ENCODE results near the gene ST7. TPM values are rescaled to one million over a fixed set of nuclear protein-coding genes. Genes with fewer than 3 reads are reported as not detected.

ST7 gene
- total and polyA plus RNA-seq, 2 experiments from 2014 or later = 9.9 to 18.3 TPM

- ATAC-seq = no peak
- H3K4me3 Mint-ChIP-seq = no peak overlapping the region
- TF ChIP-seq, protein P1, sequence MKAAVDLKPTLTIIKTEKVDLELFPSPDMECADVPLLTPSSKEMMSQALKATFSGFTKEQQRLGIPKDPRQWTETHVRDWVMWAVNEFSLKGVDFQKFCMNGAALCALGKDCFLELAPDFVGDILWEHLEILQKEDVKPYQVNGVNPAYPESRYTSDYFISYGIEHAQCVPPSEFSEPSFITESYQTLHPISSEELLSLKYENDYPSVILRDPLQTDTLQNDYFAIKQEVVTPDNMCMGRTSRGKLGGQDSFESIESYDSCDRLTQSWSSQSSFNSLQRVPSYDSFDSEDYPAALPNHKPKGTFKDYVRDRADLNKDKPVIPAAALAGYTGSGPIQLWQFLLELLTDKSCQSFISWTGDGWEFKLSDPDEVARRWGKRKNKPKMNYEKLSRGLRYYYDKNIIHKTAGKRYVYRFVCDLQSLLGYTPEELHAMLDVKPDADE (IDR thresholded peaks at IDR 0.05) = no peak
- H3K9me3 Mint-ChIP-seq = no peaks in the 10 kb centered on the region
- DNase-seq (ENCODE audit: low spot score) = no peak
- Histone ChIP-seq H3K79me2 (replicated peaks; ENCODE audit: insufficient read depth) (no peaks in the 10 kb centered on the region), H2AFZ (no peak overlapping the region), H3K27ac (ENCODE audit: low read depth) (no peak overlapping the region), H3K36me3 (ENCODE audit: insufficient read depth) (no peaks in the 10 kb centered on the region), H3K4me3 (no peak overlapping the region), H3K4me1 (ENCODE audit: insufficient read depth) (no peaks in the 10 kb centered on the region), H3K4me2 (no peak overlapping the region), H4K20me1 (replicated peaks; ENCODE audit: insufficient read depth) (no peaks in the 10 kb centered on the region), H3K9me2 (ENCODE audit: insufficient read depth) (no peaks in the 10 kb centered on the region), H3F3A (replicated peaks; ENCODE audit: low read depth) (no peaks in the 10 kb centered on the region), H3K27me3 (ENCODE audit: insufficient read depth) (no peaks in the 10 kb centered on the region)
- peaks cover 2% of the 10 kb centered on the region for H3K27me3 Mint-ChIP-seq (ENCODE audit: insufficient read depth, low read depth, poor library complexity)
- no peaks in the 10 kb centered on the region; the same call in 2 of the 3 replicates for H3K36me3 Mint-ChIP-seq (ENCODE audit: low read depth)
- no peaks in the 10 kb centered on the region for H3K4me1 Mint-ChIP-seq
- no peak overlapping the region for H3K27ac Mint-ChIP-seq
Observed at GRCh38 chr7:117217106-117218035, 264.1 kb downstream of the ST7 start.

GRCh38 chr7:117218700-117219099, 265.4 kb downstream of the ST7 start:
- Histone ChIP-seq H3K36me3 (ENCODE audit: insufficient read depth) (no peaks in the 10 kb centered on the region), H4K20me1 (replicated peaks; ENCODE audit: insufficient read depth) (no peaks in the 10 kb centered on the region), H3K4me1 (ENCODE audit: insufficient read depth) (no peaks in the 10 kb centered on the region), H3F3A (replicated peaks; ENCODE audit: low read depth) (no peaks in the 10 kb centered on the region), H3K79me2 (replicated peaks; ENCODE audit: insufficient read depth) (no peaks in the 10 kb centered on the region), H3K9me2 (ENCODE audit: insufficient read depth) (0 out of 2 replicates have a peak, but pooled peaks cover 3% of the 10 kb centered on the region), H3K4me3 (no peak overlapping the region), H3K4me2 (no peak overlapping the region), H3K27me3 (ENCODE audit: insufficient read depth) (no peaks in the 10 kb centered on the region), H3K27ac (ENCODE audit: low read depth) (no peak overlapping the region), H2AFZ (no peak overlapping the region)
- Mint-ChIP-seq H3K27me3 (ENCODE audit: insufficient read depth, low read depth, poor library complexity) (peaks cover 2% of the 10 kb centered on the region), H3K36me3 (ENCODE audit: low read depth) (no peaks in the 10 kb centered on the region), H3K27ac (no peak overlapping the region), H3K4me1 (no peaks in the 10 kb centered on the region), H3K4me3 (no peak overlapping the region), H3K9me3 (no peaks in the 10 kb centered on the region)
- DNase-seq (ENCODE audit: low spot score) = no peak
- no peak for ATAC-seq
- no peak for TF ChIP-seq JUNB (IDR thresholded peaks at IDR 0.05; ENCODE audit: unreplicated experiment)
- TF ChIP-seq, protein P1 (IDR thresholded peaks at IDR 0.05) = no peak
- TF ChIP-seq CREB1 (CRISPR knock-in tag; IDR thresholded peaks at IDR 0.05; ENCODE audit: low read depth) = no peak
- TF ChIP-seq EZH2phosphoT487 (IDR thresholded peaks at IDR 0.05; ENCODE audit: unreplicated experiment) = no peak
- TF ChIP-seq, protein P2, sequence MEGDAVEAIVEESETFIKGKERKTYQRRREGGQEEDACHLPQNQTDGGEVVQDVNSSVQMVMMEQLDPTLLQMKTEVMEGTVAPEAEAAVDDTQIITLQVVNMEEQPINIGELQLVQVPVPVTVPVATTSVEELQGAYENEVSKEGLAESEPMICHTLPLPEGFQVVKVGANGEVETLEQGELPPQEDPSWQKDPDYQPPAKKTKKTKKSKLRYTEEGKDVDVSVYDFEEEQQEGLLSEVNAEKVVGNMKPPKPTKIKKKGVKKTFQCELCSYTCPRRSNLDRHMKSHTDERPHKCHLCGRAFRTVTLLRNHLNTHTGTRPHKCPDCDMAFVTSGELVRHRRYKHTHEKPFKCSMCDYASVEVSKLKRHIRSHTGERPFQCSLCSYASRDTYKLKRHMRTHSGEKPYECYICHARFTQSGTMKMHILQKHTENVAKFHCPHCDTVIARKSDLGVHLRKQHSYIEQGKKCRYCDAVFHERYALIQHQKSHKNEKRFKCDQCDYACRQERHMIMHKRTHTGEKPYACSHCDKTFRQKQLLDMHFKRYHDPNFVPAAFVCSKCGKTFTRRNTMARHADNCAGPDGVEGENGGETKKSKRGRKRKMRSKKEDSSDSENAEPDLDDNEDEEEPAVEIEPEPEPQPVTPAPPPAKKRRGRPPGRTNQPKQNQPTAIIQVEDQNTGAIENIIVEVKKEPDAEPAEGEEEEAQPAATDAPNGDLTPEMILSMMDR (conservative IDR thresholded peaks at IDR 0.05; ENCODE audit: low read depth in 2 of 2) = no peak
- TF ChIP-seq EZH2 (IDR thresholded peaks at IDR 0.05; ENCODE audit: low read depth, unreplicated experiment) = no peak
- TF ChIP-seq ZNF462 (CRISPR knock-in tag; IDR thresholded peaks at IDR 0.05) = no peak
- TF ChIP-seq ZNF114 (CRISPR knock-in tag; IDR thresholded peaks at IDR 0.05) = no peak
